HUES6 (cell line): ENCODE measurements around the gene ANKMY1.
A peak's percentile ranks its signal among the peaks of the same experiment; 100 is the strongest.
"Not testable (repeated sequence)": the region's sequence is repeated elsewhere in the genome, so short reads cannot be mapped to it uniquely, and the experiment has no call there.

ENCODE experiments used
- H3K27ac ChIP-seq: 2 replicates; pipeline ENCODE4 v1.7.0; 2013; ENCODE audit warnings: low read depth, mild to moderate bottlenecking, low read length, inconsistent platforms
- H3K27me3 ChIP-seq: 2 replicates; pipeline ENCODE4 v1.6.1; 2013; ENCODE audit warnings: low read length; ENCODE audit not compliant: control insufficient read depth, insufficient read depth
- H3K36me3 ChIP-seq: 2 replicates; pipeline ENCODE4 v1.6.1; 2013; ENCODE audit warnings: low read length; ENCODE audit not compliant: control insufficient read depth, insufficient read depth
- H3K4me1 ChIP-seq: 2 replicates; pipeline ENCODE4 v1.6.1; 2013; ENCODE audit warnings: low read length; ENCODE audit not compliant: control insufficient read depth, insufficient read depth
- H3K4me3 ChIP-seq: 2 replicates; pipeline ENCODE4 v1.5.1; 2013; ENCODE audit warnings: low read depth, low read length
- H3K9ac ChIP-seq: one replicate; pipeline ENCODE4 v1.6.1; 2013; ENCODE audit warnings: mild to moderate bottlenecking, low read length
- H3K9me3 ChIP-seq: 2 replicates; pipeline ENCODE4 v1.6.1; 2013; ENCODE audit warnings: low read depth, low read length; ENCODE audit not compliant: control insufficient read depth, insufficient read depth

Gene ANKMY1

DNA sequence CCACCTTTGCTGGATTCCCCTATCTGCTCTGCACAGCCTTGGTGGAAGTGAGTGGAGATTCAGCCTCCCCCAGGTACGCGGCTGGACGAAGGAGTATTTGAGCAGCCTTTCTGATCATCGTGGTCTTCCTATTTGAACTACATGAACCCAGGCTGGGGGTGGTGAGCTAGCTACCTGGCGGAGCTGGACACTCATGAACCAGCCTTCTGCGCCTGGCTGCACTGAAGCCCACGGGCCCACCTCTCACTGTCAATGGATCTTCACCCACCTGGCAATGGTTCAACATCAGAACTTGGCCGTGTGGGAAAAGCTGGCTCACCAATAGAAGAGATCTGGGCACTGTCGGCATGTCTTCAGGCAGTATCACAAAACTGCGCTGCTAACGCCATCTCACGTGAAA, 35.4 kb downstream of the ANKMY1 start:
- peaks cover 51% of the 10 kb centered on the region for H3K9me3 ChIP-seq

DNA sequence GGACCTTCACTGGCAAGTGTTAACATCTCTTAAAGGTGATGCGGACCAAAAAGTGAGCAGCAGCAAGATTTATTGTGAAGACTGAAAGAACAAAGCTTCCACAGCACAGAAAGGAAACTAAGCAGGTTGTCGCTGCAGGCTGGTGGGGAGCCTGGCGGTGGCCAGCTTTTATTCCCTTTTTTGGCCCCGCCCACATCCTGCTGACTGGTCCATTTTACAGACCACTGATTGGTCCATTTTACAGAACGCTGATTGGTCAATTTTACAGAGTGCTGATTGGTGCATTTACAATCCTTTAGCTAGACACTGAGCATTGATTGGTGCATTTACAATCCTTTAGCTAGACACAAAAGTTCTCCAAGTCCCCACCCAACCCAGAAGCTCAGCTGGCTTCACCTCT, 35.9 kb downstream of the ANKMY1 start:
- peaks cover 30% of the 10 kb centered on the region for H3K27me3 ChIP-seq
- H3K9ac ChIP-seq, H3K4me3 ChIP-seq, H3K4me1 ChIP-seq, H3K27ac ChIP-seq: not testable (repeated sequence)
- H3K9me3 ChIP-seq, result peaks cover 47% of the 10 kb centered on the region
- peaks cover 15% of the 10 kb centered on the region; the same call in 1 of the 2 replicates for H3K36me3 ChIP-seq

More for the DNA sequence above, 35.4 kb downstream of the ANKMY1 start:
- Histone ChIP-seq H3K27me3 (peaks cover 30% of the 10 kb centered on the region), H3K4me3 (no peak overlapping the region), H3K27ac (no peak overlapping the region), H3K36me3 (peaks cover 15% of the 10 kb centered on the region; the same call in 1 of the 2 replicates), H3K9ac (no peak overlapping the region), H3K4me1 (no peaks in the 10 kb centered on the region)

- Histone ChIP-seq H3K9me3 (peaks cover 38% of the 10 kb centered on the region), H3K9ac (no peak overlapping the region), H3K27ac (no peak overlapping the region), H3K4me1 (no peaks in the 10 kb centered on the region), H3K36me3 (peaks cover 12% of the 10 kb centered on the region; the same call in 1 of the 2 replicates), H3K27me3 (peaks cover 30% of the 10 kb centered on the region), H3K4me3 (no peak overlapping the region)
Observed at GRCh38 chr2:240520974-240521350, 36.8 kb downstream of the ANKMY1 start.

GRCh38 chr2:240520130-240520973, 37.4 kb downstream of the ANKMY1 start:
- Histone ChIP-seq H3K4me1 (no peaks in the 10 kb centered on the region), H3K27ac (no peak overlapping the region), H3K9ac (no peak overlapping the region), H3K27me3 (peaks cover 30% of the 10 kb centered on the region), H3K4me3 (peak overlapping the region; percentile 49), H3K9me3 (peaks cover 32% of the 10 kb centered on the region), H3K36me3 (peaks cover 6% of the 10 kb centered on the region; the same call in 1 of the 2 replicates)

DNA sequence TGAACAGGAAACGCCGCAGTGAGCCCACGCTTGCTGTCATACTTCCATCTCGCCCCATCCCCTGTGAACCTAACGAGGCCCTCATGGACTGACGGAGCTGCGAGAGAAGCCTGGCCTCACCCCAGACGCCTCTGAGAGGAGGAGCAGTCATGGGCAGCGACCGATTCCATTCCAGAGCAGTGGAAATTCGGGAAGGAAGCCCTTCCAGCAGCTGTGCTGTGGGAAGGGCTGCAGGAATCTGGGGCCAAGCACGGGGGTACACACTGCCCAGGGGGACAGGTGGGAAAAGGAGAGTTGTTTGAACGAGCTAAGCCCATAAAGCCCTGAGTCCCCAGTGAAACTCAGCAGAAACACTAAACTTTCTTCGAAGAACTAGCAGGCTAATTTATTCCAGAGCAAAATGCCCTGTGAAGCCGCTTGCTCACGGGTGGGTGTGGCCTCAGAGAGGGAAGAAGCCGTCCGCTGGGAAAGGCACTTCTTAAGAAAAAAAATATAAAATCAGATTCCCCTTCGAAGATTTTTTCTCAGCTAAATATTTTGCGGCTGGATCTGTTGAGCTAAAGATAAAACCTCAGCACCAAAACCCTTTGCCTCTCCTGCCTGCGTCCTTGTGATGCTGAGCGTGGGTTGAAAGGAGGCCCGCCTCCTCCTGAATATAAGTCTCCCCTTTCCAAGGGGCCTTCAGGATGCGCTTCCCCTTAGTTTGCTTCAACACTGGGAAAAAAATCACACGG, 38.2 kb downstream of the ANKMY1 start:
- Histone ChIP-seq H3K4me3 (peak overlapping the region; percentile 49), H3K9ac (no peak overlapping the region), H3K36me3 (peaks cover 5% of the 10 kb centered on the region; the same call in 1 of the 2 replicates), H3K9me3 (peaks cover 25% of the 10 kb centered on the region), H3K27me3 (peaks cover 30% of the 10 kb centered on the region), H3K27ac (no peak overlapping the region), H3K4me1 (no peaks in the 10 kb centered on the region)

DNA sequence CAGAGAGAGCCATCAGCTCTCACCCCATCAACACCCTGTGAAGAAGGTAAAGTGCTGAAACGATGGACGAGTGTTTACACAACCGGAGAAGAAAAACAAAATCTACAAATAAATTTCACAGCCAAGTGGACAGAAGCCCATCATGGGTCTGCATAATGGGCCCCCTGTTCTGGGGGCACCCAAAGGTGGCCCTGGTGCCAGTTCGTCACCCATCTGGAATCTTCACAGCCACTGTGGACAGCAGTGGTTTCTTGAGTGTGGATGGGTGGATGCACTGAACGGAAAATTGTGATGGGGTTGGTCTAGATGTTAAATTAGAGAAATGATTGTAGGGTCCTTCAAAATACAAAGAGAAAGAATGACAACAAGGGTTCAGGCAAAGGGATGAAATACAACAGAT, 38.8 kb downstream of the ANKMY1 start:
- H3K27me3 ChIP-seq, result peaks cover 30% of the 10 kb centered on the region
- no peaks in the 10 kb centered on the region for H3K4me1 ChIP-seq
- H3K4me3 ChIP-seq, result no peak overlapping the region
- no peak overlapping the region for H3K27ac ChIP-seq
- peaks cover 20% of the 10 kb centered on the region; the same call in 1 of the 2 replicates for H3K9me3 ChIP-seq
- H3K9ac ChIP-seq, result no peak overlapping the region
- peaks cover 5% of the 10 kb centered on the region; the same call in 1 of the 2 replicates for H3K36me3 ChIP-seq

DNA sequence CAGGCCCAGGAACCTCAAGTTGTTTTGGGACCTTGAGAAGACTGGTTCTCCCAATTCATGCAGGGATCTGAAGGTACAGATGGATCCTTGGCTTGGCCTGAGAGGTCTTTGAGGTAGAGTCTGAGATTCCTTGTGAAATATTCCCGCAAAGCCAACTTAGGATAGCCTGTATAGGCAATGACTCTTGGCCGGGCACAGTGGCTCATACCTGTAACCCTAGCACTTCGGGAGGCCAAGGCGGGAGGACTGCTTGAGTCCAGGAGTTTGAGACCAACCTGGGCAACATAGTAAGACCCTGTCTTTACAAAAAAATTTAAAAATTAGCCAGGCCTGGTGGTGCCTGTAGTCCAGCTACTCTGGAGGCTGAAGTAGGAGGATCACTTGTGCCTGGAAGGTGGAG, 40.4 kb downstream of the ANKMY1 start:
- Histone ChIP-seq H3K27ac (no peak overlapping the region), H3K36me3 (no peaks in the 10 kb centered on the region), H3K9ac (no peak overlapping the region), H3K4me1 (no peaks in the 10 kb centered on the region), H3K9me3 (0 out of 2 replicates have a peak, but pooled peaks cover 4% of the 10 kb centered on the region), H3K4me3 (no peak overlapping the region), H3K27me3 (peaks cover 30% of the 10 kb centered on the region)

- Histone ChIP-seq H3K9ac (no peak overlapping the region), H3K9me3 (no peaks in the 10 kb centered on the region), H3K4me3 (no peak overlapping the region), H3K36me3 (no peaks in the 10 kb centered on the region), H3K27me3 (peaks cover 15% of the 10 kb centered on the region), H3K4me1 (no peaks in the 10 kb centered on the region), H3K27ac (no peak overlapping the region)
Observed at GRCh38 chr2:240514631-240515030, 43.2 kb downstream of the ANKMY1 start.

- Histone ChIP-seq H3K9ac (no peak overlapping the region), H3K9me3 (no peaks in the 10 kb centered on the region), H3K36me3 (no peaks in the 10 kb centered on the region), H3K27me3 (peaks cover 6% of the 10 kb centered on the region), H3K4me1 (no peaks in the 10 kb centered on the region), H3K27ac (no peak overlapping the region), H3K4me3 (no peak overlapping the region)
Observed at GRCh38 chr2:240513549-240514287, 44.1 kb downstream of the ANKMY1 start.

GRCh38 chr2:240512666-240513535, 44.9 kb downstream of the ANKMY1 start:
- Histone ChIP-seq H3K4me3 (no peak overlapping the region), H3K27me3 (no peaks in the 10 kb centered on the region), H3K27ac (no peak overlapping the region), H3K9me3 (no peaks in the 10 kb centered on the region), H3K36me3 (no peaks in the 10 kb centered on the region), H3K9ac (no peak overlapping the region), H3K4me1 (no peaks in the 10 kb centered on the region)
